ENCODE measurements around the gene CUX1.

GRCh38 chr7:102254521-102254920, 437.1 kb downstream of the CUX1 start:
- TF ChIP-seq GATA2 (IDR thresholded peaks at IDR 0.05; ENCODE audit: low read depth, low read length) (no peak), GATA3 (IDR thresholded peaks at IDR 0.05; ENCODE audit: low read depth, low read length) (no peak)

All from SH-SY5Y (cell line).